ENCODE data around the gene OTOS. TPM values are rescaled to one million over a fixed set of nuclear protein-coding genes. Genes with fewer than 3 reads are reported as not detected.

Gene OTOS
- total RNA-seq, 1 experiment from 2014 or later, result not detected

DNA sequence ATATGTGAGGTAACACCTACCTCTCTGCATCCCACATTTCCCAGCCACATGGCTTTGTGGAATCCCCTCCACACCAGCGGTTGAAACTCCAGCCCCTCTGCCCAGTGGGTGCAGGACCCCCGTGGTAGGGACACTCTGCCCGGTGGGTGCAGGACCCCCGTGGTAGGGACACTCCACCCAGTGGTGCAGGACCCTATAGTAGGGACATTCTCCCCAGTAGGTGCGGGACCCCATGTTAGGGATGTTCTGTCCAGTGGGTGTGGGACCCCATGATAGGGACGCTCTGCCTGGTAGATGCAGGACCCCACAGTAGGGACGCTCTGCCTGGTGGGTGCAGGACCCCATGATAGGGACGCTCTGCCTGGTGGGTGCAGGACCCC is 15.8 kb downstream of the OTOS start:
- POLR2A ChIA-PET, result no interaction called here
- in situ Hi-C loops (cut with HindIII; ENCODE audit: low pct_unique_long_range_greater_than_20kb, low sequenced_read_pairs), result no loop called here
- CTCF ChIA-PET, result no interaction called here
- Histone ChIP-seq H3K27me3 (ENCODE audit: control insufficient read depth, insufficient read depth, low read length) (peaks cover 7% of the 10 kb centered on the region), H3K27ac (ENCODE audit: low read length) (no peak overlapping the region), H3K36me3 (ENCODE audit: control insufficient read depth, insufficient read depth, low read length) (no peaks in the 10 kb centered on the region; the same call in 1 of the 2 replicates), H3K4me3 (ENCODE audit: low read depth in 2 of 2, low read length in 2 of 2) (no peak overlapping the region), H3K9me3 (ENCODE audit: control insufficient read depth, insufficient read depth, low read depth, low read length) (no peaks in the 10 kb centered on the region), H3K4me1 (ENCODE audit: control insufficient read depth, insufficient read depth, low read length) (no peaks in the 10 kb centered on the region)
- TF ChIP-seq TCF7L2 (IDR thresholded peaks at IDR 0.05; ENCODE audit: low read depth, low read length) (no peak), POLR2AphosphoS5 (IDR thresholded peaks at IDR 0.05; ENCODE audit: low read depth, low read length) (no peak), SIN3A (IDR thresholded peaks at IDR 0.05; ENCODE audit: borderline replicate concordance, insufficient read depth, low read depth, low read length) (no peak)
- TF ChIP-seq, protein P1, sequence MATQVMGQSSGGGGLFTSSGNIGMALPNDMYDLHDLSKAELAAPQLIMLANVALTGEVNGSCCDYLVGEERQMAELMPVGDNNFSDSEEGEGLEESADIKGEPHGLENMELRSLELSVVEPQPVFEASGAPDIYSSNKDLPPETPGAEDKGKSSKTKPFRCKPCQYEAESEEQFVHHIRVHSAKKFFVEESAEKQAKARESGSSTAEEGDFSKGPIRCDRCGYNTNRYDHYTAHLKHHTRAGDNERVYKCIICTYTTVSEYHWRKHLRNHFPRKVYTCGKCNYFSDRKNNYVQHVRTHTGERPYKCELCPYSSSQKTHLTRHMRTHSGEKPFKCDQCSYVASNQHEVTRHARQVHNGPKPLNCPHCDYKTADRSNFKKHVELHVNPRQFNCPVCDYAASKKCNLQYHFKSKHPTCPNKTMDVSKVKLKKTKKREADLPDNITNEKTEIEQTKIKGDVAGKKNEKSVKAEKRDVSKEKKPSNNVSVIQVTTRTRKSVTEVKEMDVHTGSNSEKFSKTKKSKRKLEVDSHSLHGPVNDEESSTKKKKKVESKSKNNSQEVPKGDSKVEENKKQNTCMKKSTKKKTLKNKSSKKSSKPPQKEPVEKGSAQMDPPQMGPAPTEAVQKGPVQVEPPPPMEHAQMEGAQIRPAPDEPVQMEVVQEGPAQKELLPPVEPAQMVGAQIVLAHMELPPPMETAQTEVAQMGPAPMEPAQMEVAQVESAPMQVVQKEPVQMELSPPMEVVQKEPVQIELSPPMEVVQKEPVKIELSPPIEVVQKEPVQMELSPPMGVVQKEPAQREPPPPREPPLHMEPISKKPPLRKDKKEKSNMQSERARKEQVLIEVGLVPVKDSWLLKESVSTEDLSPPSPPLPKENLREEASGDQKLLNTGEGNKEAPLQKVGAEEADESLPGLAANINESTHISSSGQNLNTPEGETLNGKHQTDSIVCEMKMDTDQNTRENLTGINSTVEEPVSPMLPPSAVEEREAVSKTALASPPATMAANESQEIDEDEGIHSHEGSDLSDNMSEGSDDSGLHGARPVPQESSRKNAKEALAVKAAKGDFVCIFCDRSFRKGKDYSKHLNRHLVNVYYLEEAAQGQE (IDR thresholded peaks at IDR 0.05; ENCODE audit: insufficient read depth in 1 of 2, low read depth in 2 of 2, low read length in 1 of 2), result no peak
- TF ChIP-seq, protein P2, sequence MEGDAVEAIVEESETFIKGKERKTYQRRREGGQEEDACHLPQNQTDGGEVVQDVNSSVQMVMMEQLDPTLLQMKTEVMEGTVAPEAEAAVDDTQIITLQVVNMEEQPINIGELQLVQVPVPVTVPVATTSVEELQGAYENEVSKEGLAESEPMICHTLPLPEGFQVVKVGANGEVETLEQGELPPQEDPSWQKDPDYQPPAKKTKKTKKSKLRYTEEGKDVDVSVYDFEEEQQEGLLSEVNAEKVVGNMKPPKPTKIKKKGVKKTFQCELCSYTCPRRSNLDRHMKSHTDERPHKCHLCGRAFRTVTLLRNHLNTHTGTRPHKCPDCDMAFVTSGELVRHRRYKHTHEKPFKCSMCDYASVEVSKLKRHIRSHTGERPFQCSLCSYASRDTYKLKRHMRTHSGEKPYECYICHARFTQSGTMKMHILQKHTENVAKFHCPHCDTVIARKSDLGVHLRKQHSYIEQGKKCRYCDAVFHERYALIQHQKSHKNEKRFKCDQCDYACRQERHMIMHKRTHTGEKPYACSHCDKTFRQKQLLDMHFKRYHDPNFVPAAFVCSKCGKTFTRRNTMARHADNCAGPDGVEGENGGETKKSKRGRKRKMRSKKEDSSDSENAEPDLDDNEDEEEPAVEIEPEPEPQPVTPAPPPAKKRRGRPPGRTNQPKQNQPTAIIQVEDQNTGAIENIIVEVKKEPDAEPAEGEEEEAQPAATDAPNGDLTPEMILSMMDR (IDR thresholded peaks at IDR 0.05), result no peak
- DNase-seq (ENCODE audit: low read depth, low spot score), result no peak
- ATAC-seq, result no peak
- intact Hi-C loops (cut with micrococcal nuclease; ENCODE audit: unreplicated experiment), result no loop called here
- BruUV-seq (replicated peaks), result no TSS peak

DNA sequence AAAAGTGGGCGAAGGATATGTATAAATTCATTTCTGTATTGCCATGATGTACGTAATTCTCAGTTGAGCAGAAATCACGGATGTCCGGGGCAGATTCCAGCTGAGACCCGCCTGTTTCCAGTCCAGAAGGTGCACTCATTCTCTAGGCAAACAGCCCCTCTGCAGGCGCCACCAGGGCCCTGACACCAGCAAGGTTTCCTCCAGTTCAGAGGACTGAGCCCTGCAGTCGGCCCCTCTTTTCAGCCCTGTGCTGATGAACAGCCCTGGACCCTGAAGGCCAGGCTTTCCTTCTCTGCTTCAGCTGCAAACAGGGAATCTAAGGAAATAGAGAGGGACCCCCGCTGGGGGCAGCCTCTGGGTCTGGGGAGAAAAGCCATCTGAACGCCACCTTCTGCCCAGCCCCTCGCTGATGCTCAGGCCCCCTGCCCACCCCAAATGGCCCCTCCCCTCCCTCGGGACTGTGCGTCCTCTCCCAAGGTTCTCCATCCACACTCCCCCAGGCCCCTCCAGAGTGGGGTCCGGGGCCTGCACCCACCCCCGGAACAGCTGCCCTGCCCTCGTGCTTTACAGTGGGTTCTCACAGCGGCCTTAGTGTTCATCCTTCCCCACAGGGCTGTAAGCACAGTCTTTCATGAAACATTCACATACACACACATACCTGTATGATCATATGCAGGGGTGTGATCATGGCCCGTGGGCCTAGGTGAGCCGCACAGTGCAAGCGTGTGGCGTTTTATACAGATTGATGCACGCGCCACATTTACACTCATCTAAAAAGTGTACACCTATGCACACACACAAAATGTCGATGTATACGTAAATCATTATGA is 16.4 kb downstream of the OTOS start:
- ChIA-PET POLR2A (no interaction called here), CTCF (no interaction called here)
- H3K4me1 ChIP-seq (ENCODE audit: control insufficient read depth, insufficient read depth, low read length), result no peaks in the 10 kb centered on the region
- no peak overlapping the region for H3K27ac ChIP-seq (ENCODE audit: low read length)
- H3K9me3 ChIP-seq (ENCODE audit: control insufficient read depth, insufficient read depth, low read depth, low read length), result no peaks in the 10 kb centered on the region
- 0 out of 2 replicates have a peak, but pooled peaks have one; percentile 41 for ATAC-seq
- H3K4me3 ChIP-seq (ENCODE audit: low read depth in 2 of 2, low read length in 2 of 2), result no peak overlapping the region
- BruUV-seq (replicated peaks), result no TSS peak
- intact Hi-C loops (cut with micrococcal nuclease; ENCODE audit: unreplicated experiment) (no loop called here), in situ Hi-C loops (cut with HindIII; ENCODE audit: low pct_unique_long_range_greater_than_20kb, low sequenced_read_pairs) (no loop called here)
- no peaks in the 10 kb centered on the region; the same call in 1 of the 2 replicates for H3K36me3 ChIP-seq (ENCODE audit: control insufficient read depth, insufficient read depth, low read length)
- no peak for DNase-seq (ENCODE audit: low read depth, low spot score)
- H3K27me3 ChIP-seq (ENCODE audit: control insufficient read depth, insufficient read depth, low read length), result peaks cover 7% of the 10 kb centered on the region
- TF ChIP-seq SIN3A (IDR thresholded peaks at IDR 0.05; ENCODE audit: borderline replicate concordance, insufficient read depth, low read depth, low read length), result no peak
- TF ChIP-seq, protein P1 (IDR thresholded peaks at IDR 0.05; ENCODE audit: insufficient read depth in 1 of 2, low read depth in 2 of 2, low read length in 1 of 2), result no peak
- TF ChIP-seq POLR2AphosphoS5 (IDR thresholded peaks at IDR 0.05; ENCODE audit: low read depth, low read length), result no peak
- TF ChIP-seq, protein P2 (IDR thresholded peaks at IDR 0.05), result no peak
- TF ChIP-seq TCF7L2 (IDR thresholded peaks at IDR 0.05; ENCODE audit: low read depth, low read length), result no peak
